Keratinocyte (primary cell): ENCODE data around the gene AKNA. TPM values are rescaled to one million over a fixed set of nuclear protein-coding genes. Genes with fewer than 3 reads are reported as not detected.

Experiments
- DNase-seq: peaks from one replicate; pipeline ENCODE4 v3.0.0-alpha.2; 2011; ENCODE audit warnings: low read depth, missing footprints, low spot score
- FAIRE-seq: peaks from 2 replicates; lab custom pipeline; 2011; peaks lifted over from hg19 to GRCh38; lab: Jason Lieb, UNC
- H2AFZ ChIP-seq: 2 replicates; pipeline ENCODE4 v1.6.0; 2012; ENCODE audit warnings: low read length, control low read depth, inconsistent platforms; ENCODE audit not compliant: control insufficient read depth
- H3K27ac ChIP-seq: 2 replicates; pipeline ENCODE4 v1.5.1; 2011; ENCODE audit warnings: low read length; ENCODE audit not compliant: control insufficient read depth, insufficient read depth
- H3K27me3 ChIP-seq: 3 replicates; pipeline ENCODE4 v1.6.0; 2011; ENCODE audit warnings: low read length; ENCODE audit not compliant: control insufficient read depth, insufficient read depth; ENCODE audit errors: extremely low read depth
- H3K36me3 ChIP-seq, 2 experiments: 2 replicates in 1 of 2; 3 replicates in 1 of 2; pipeline ENCODE4 v1.5.1; 2011; ENCODE audit warnings: low read length in 2 of 2, mild to moderate bottlenecking in 1 of 2; ENCODE audit not compliant: control insufficient read depth in 2 of 2, insufficient read depth in 2 of 2; ENCODE audit errors: extremely low read depth in 1 of 2
- H3K4me1 ChIP-seq: 3 replicates; pipeline ENCODE4 v1.5.1; 2011; ENCODE audit warnings: low read length; ENCODE audit not compliant: control insufficient read depth, insufficient read depth; ENCODE audit errors: extremely low read depth
- H3K4me2 ChIP-seq: 3 replicates; pipeline ENCODE4 v1.6.0; 2011; ENCODE audit warnings: low read depth, low read length; ENCODE audit not compliant: control insufficient read depth, insufficient read depth; ENCODE audit errors: extremely low read depth
- H3K4me3 ChIP-seq, 3 experiments: fragments of 200-600 bp in 1 of 3; sonication (generic) in 1 of 3; 2 replicates in 2 of 3; 3 replicates in 1 of 3; pipeline ENCODE4 v1.5.1; 2011 to 2016; ENCODE audit warnings: low read length in 3 of 3, mild to moderate bottlenecking in 3 of 3, control low read depth in 2 of 3, inconsistent platforms in 1 of 3, low read depth in 1 of 3, mixed read lengths in 1 of 3, mixed run types in 1 of 3, moderate library complexity in 1 of 3; ENCODE audit not compliant: control insufficient read depth in 2 of 3, insufficient read depth in 2 of 3; ENCODE audit errors: extremely low read depth in 1 of 3
- H3K79me2 ChIP-seq: 2 replicates; pipeline ENCODE4 v1.6.0; 2012; ENCODE audit warnings: low read length; ENCODE audit not compliant: control insufficient read depth, insufficient read depth
- H3K9ac ChIP-seq: 3 replicates; pipeline ENCODE4 v1.6.0; 2011; ENCODE audit warnings: low read length; ENCODE audit not compliant: control insufficient read depth, insufficient read depth; ENCODE audit errors: extremely low read depth
- H3K9me1 ChIP-seq: 3 replicates; pipeline ENCODE4 v1.6.0; 2011; ENCODE audit warnings: low read length; ENCODE audit not compliant: control insufficient read depth, insufficient read depth; ENCODE audit errors: extremely low read depth
- H3K9me3 ChIP-seq: 2 replicates; pipeline ENCODE4 v1.5.1; 2012; ENCODE audit warnings: low read depth, low read length; ENCODE audit not compliant: control insufficient read depth
- H4K20me1 ChIP-seq: 3 replicates; pipeline ENCODE4 v1.6.0; 2011; ENCODE audit warnings: low read length; ENCODE audit not compliant: control insufficient read depth, insufficient read depth; ENCODE audit errors: extremely low read depth
- EZH2 ChIP-seq: IDR thresholded peaks from one replicate; pipeline ENCODE4 v1.6.1; 2012; ENCODE audit warnings: inconsistent platforms, mild to moderate bottlenecking, low read length, moderate library complexity
- dilution Hi-C: fragments of 300-500 bp; cut with MboI; formaldehyde crosslinking; loops from one replicate; pipeline ENCODE4 v1.7.0; 2020; ENCODE audit warnings: low sequenced_read_pairs; ENCODE audit not compliant: extremely low pct_ligation_motif_present
- polyA plus RNA-seq, 5 experiments: library from polyadenylated mRNA; depleted of rRNA in 3 of 5; stranded (reverse) in 3 of 5; stranded (forward) in 1 of 5; unstranded in 1 of 5; fragments of >200 nt; gene quantifications; 1 replicate in 1 of 5; 2 replicates in 3 of 5; 3 replicates in 1 of 5; pipeline versions ENCODE4 v1.2.1 to v1.2.3, GENCODE V29; 2011 to 2012; ENCODE audit warnings: missing spikeins in 2 of 5, low read depth in 1 of 5, low replicate concordance in 1 of 5
- TF ChIP-seq, protein P1 (sequence below), 3 experiments: IDR thresholded peaks in 1 of 3; conservative IDR thresholded peaks in 1 of 3; optimal IDR thresholded peaks in 1 of 3; 2 replicates in 2 of 3; 3 replicates in 1 of 3; pipeline versions ENCODE3 to v1.5.1; 2011; ENCODE audit warnings: low read length in 3 of 3, mild to moderate bottlenecking in 3 of 3, moderate library complexity in 2 of 3, control low read depth in 1 of 3, inconsistent platforms in 1 of 3; ENCODE audit not compliant: insufficient read depth in 2 of 3; ENCODE audit errors: extremely low read depth in 1 of 3

The AKNA gene
- polyA plus RNA-seq, 1 donor (not counting 4 experiments of a cell fraction or from before 2014, with no cell fraction given): 0.79 TPM

DNA sequence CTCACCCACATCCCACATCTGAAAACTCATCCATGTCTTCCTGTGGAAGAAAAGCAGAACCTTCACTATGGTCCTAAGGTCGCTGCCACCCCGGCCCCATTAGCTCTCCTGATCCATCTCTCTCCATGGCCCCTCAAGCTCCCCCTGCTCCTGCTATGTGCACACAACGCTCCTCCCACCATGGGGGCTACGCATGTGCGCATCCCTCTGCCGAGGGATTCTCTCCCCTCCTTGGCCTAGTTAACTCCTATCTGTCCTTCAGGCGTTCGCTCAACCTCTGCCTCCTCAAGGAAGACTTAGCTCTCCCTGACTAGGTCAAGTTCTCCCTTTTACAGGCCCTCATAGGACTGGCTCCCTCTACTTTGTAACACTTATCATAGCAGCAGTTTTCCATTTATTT lies 9.8 kb downstream of the AKNA start:
- Histone ChIP-seq H3K9me3 (no peaks in the 10 kb centered on the region), H4K20me1 (no peaks in the 10 kb centered on the region), H3K9me1 (no peaks in the 10 kb centered on the region), H3K4me1 (no peaks in the 10 kb centered on the region), H2AFZ (no peak overlapping the region), H3K4me3 (no peak overlapping the region), H3K27ac (no peak overlapping the region), H3K9ac (no peak overlapping the region), H3K4me2 (no peak overlapping the region), H3K27me3 (no peaks in the 10 kb centered on the region), H3K79me2 (no peaks in the 10 kb centered on the region), H3K36me3 (peaks cover 2 to 3% of the 10 kb centered on the region in 2 experiments)
- dilution Hi-C loops: no loop called here
- FAIRE-seq: no peak
- TF ChIP-seq, protein P1, sequence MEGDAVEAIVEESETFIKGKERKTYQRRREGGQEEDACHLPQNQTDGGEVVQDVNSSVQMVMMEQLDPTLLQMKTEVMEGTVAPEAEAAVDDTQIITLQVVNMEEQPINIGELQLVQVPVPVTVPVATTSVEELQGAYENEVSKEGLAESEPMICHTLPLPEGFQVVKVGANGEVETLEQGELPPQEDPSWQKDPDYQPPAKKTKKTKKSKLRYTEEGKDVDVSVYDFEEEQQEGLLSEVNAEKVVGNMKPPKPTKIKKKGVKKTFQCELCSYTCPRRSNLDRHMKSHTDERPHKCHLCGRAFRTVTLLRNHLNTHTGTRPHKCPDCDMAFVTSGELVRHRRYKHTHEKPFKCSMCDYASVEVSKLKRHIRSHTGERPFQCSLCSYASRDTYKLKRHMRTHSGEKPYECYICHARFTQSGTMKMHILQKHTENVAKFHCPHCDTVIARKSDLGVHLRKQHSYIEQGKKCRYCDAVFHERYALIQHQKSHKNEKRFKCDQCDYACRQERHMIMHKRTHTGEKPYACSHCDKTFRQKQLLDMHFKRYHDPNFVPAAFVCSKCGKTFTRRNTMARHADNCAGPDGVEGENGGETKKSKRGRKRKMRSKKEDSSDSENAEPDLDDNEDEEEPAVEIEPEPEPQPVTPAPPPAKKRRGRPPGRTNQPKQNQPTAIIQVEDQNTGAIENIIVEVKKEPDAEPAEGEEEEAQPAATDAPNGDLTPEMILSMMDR (optimal IDR thresholded peaks at IDR 0.05 in 1 of 3, IDR thresholded peaks at IDR 0.05 in 1 of 3, conservative IDR thresholded peaks at IDR 0.05 in 1 of 3; ENCODE audit: extremely low read depth in 1 of 3, insufficient read depth in 2 of 3, low read length in 3 of 3): no peak
- no peak for TF ChIP-seq EZH2
- no peak for DNase-seq

DNA sequence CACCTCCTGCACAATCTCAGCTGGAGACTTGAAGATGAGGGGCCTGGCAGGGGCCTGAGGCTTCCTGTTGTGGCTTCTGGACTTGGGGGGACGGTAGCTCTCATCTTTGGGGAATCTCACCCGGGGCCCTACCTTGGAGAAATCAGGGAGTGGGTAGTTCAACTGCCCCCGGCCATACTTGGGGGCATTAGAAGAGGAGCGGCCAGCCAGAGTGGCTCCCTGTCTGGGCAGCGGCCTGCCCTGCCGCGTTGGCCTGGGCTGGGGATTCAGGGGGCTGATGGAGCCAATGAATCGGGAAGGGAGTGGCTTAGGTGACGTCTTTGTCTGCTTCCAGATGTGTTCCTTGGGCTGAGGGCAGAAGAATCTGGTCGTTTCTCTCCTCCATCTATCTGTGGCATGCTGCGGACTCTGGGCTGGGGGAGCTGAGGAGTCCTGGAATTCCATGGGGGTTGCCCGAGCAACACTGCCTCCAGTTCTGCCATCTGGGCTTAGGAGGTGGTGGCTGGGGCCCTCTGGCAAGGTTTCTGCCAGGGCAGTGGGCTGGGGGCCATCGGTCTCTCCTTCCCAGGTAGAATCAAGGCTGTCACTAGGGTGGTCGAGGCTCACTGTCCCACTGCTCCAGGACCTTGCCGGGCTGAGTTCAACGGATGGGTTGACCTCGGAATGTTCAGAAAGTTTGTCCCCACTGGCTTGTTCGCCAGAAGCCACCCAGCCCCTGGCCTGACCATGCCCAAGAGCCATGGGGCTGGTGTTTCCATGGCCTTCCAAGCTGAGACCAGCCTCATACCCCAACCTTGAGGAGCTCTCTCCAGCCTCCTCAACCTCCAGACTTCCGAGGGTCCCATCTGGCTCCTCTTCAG lies 11.0 kb downstream of the AKNA start:
- no peaks in the 10 kb centered on the region for H3K9me3 ChIP-seq
- no peak overlapping the region for H3K9ac ChIP-seq
- no peak for FAIRE-seq
- H3K4me2 ChIP-seq: no peak overlapping the region
- H4K20me1 ChIP-seq: no peaks in the 10 kb centered on the region
- dilution Hi-C loops: no loop called here
- TF ChIP-seq, protein P1 (optimal IDR thresholded peaks at IDR 0.05 in 1 of 3, IDR thresholded peaks at IDR 0.05 in 1 of 3, conservative IDR thresholded peaks at IDR 0.05 in 1 of 3; ENCODE audit: extremely low read depth in 1 of 3, insufficient read depth in 2 of 3, low read length in 3 of 3): no peak
- TF ChIP-seq EZH2: no peak
- H3K79me2 ChIP-seq: no peaks in the 10 kb centered on the region
- H3K9me1 ChIP-seq: no peaks in the 10 kb centered on the region
- peaks cover 2 to 3% of the 10 kb centered on the region in 2 experiments for H3K36me3 ChIP-seq
- no peak overlapping the region for H3K27ac ChIP-seq
- no peak for DNase-seq
- no peak overlapping the region for H3K4me3 ChIP-seq
- peaks cover 9% of the 10 kb centered on the region for H3K4me1 ChIP-seq
- no peak overlapping the region for H2AFZ ChIP-seq
- no peaks in the 10 kb centered on the region for H3K27me3 ChIP-seq
